CD4-positive, alpha-beta T cell treated with Interleukin-1 beta for 1 hour (primary cell): Measurements from ENCODE around the gene AHNAK.
"Not testable (repeated sequence)": the region's sequence is repeated elsewhere in the genome, so short reads cannot be mapped to it uniquely, and the experiment has no call there.

Experiments
- DNase-seq, 2 donors: peaks; one replicate each; pipeline ENCODE4 v3.0.0-alpha.2; 2020 to 2022

Gene AHNAK, protein sequence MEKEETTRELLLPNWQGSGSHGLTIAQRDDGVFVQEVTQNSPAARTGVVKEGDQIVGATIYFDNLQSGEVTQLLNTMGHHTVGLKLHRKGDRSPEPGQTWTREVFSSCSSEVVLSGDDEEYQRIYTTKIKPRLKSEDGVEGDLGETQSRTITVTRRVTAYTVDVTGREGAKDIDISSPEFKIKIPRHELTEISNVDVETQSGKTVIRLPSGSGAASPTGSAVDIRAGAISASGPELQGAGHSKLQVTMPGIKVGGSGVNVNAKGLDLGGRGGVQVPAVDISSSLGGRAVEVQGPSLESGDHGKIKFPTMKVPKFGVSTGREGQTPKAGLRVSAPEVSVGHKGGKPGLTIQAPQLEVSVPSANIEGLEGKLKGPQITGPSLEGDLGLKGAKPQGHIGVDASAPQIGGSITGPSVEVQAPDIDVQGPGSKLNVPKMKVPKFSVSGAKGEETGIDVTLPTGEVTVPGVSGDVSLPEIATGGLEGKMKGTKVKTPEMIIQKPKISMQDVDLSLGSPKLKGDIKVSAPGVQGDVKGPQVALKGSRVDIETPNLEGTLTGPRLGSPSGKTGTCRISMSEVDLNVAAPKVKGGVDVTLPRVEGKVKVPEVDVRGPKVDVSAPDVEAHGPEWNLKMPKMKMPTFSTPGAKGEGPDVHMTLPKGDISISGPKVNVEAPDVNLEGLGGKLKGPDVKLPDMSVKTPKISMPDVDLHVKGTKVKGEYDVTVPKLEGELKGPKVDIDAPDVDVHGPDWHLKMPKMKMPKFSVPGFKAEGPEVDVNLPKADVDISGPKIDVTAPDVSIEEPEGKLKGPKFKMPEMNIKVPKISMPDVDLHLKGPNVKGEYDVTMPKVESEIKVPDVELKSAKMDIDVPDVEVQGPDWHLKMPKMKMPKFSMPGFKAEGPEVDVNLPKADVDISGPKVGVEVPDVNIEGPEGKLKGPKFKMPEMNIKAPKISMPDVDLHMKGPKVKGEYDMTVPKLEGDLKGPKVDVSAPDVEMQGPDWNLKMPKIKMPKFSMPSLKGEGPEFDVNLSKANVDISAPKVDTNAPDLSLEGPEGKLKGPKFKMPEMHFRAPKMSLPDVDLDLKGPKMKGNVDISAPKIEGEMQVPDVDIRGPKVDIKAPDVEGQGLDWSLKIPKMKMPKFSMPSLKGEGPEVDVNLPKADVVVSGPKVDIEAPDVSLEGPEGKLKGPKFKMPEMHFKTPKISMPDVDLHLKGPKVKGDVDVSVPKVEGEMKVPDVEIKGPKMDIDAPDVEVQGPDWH (N-terminal part only)

DNA sequence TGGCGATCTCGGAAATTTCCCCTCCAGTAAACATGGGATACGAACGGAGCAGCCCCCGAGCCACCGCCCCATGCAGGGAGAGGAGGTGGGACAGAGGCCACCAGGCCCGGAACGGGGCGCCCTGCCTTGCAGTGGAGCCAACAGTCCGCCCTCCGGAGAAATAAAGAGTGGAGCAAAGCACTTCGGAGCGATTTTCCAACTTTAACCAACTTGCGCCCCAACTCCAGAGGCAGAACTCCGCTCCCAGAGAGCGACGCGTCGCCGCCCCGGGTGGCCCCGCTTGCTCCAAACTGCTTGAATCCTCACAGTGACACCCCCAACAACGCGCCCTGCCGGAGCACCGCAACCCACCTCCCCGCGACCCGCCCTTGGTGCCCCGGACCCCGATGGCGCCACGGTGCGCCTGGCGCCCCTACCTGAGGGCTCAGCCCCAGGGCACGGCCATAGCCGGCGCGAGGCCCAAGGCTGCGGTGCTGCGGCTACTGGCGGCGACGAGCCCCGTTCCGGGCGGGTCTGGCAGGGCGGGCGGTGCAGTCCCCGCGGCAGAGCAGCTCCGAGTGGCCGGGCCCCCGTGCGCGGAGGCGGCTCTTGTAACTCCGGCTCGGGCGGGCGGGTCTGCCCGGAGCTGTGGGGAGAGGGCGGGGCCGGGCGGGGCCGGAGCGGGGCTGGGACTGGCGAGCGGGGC is at the start of gene AHNAK:
Gene AHNAK, minus strand, starts transcription at position 563 of the 685 bp plus-strand sequence. CDS start 10,708 bp downstream, outside the sequence.
- peak; percentile 85 to 86 for DNase-seq

DNA sequence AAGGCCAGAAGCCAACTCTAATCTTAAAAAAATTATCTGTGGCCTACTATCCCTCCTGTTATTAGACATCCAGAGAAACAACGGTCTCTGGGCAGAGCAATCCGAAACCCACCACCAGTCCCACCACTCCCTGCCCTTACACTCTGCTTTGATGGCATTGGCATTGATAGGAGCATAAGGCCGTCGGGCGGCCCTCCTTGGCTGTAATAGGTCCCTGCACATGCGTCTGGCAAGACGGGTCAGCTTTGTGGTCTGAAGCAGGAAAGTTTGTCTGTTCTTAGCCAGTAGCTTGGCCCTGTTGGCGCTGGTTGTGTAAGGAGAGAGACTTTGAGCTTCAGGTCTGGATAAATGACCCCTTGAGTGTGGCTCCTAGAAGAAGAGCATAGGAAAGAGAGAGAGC is 48.5 kb upstream of the AHNAK start:
- DNase-seq: no peak

DNA sequence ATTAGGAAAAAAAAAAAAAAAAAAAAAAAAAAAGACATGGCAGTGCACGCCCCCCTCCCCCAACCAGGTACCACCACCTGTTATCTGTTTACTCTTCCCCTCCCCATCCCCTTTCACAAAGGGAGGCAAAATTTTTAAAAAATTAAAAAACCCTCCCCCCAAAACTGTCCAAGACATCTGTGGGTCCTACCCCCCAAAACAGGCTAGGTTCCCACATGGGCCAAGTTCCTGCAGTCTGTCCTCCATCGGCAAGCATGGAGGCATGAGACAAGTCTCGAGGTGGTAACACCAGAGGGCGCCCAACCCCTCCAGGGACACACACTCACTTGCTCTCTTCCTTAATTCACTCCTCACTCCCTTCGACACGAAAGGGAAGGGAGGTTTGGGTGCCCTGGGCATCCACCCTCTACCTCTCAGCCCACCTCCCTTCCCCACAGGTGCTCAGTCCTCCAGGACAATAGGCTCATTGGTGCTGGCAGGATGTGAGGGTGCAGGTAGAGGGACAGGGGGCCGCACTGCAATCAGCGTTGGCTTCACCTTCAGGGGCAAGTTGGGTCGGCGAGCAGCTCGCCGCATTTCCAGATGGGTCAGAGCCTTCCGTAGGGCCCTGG is 46.9 kb upstream of the AHNAK start:
- peak; percentile 82 to 84 for DNase-seq

DNA sequence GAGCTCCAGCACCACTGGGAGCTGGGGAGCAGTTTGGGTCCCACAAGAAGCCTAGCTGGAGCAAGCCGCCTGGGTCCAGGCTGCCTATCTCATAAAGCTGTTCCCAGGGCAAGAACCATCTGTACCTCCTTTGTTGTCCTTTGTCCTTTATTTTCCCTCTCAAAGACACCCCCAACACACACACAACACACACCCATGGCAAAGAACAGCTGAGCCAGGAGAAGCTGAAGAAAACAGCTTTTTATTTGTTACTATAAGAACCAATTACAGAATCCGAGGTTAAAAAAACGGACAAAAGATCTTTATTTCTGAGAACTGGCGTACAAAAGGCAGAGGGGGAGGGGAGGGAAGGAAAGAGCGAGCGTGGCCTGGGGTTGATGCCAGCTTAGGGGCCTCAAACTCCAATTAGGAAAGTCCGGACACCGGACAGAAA is 46.4 kb upstream of the AHNAK start:
- no peak for DNase-seq

DNA sequence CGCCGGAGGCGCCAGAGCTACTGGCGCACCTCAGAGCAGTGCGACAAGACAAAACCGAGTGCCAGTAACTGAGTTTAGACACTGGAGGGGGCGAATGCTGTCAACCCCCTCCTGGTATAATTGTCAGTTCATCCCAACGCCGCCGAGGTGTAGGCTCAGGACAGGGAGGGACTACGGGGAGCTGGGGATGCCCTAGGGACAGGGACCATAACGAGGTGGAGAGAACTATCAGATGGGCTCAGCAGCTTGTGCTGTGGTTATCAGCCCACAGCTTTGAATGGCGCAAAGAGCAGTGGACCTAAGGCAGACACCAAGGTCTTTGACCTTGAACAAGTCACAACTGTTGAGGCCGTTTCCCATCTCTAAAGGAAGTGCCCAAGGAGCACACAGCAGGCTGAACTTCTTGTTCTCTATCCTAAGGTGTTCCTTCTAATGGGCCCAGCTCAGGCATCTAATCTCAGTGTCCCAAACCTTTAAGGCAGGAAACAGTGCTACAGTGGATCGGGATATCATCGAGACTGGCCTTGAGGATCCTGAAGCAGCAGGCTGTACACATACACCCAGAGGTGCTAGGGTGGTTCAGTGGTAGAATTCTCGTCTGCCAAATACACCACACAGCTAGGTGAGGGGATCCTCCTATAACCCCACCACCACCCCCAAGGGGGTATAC is 45.7 kb upstream of the AHNAK start:
- DNase-seq: no peak

DNA sequence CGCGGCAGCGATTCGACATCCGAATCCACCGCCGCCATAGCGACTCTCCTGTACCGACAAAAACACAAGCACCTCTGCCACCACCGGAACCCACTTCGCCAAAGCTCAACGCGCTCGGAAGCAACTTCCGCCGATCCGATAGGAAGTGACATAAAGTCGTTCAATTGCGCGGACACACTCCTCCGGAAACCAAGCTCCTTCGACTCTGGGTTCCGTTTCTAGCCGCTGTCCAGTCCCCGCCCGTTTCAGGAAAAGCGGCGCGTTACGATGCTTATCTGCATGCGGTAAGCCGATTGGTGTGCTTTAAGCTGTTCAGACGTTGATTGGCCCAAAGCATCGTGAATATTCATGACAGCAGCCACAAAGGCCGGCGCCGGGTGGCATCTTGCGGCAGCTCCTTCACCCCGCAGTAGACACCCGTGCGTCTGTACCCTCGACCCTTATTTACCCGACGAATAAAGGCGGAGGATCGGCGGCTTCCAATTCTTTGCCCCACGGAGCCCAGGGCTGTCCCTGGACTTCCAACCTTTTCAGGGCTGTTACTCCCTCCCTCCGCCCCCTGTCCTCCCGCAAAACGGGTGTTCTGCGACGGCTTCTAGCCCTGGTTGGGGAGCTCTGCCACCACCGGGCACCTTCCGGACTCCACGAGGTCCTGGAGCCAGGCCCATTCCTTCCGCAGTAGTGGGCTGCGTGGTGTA is 45.0 kb upstream of the AHNAK start, which contains the start of gene TUT1:
Gene TUT1, minus strand, starts transcription at position 76 of the 698 bp plus-strand sequence. Its CDS starts 38 bp downstream, at position 38.
- DNase-seq: peak; percentile 97 to 99

DNA sequence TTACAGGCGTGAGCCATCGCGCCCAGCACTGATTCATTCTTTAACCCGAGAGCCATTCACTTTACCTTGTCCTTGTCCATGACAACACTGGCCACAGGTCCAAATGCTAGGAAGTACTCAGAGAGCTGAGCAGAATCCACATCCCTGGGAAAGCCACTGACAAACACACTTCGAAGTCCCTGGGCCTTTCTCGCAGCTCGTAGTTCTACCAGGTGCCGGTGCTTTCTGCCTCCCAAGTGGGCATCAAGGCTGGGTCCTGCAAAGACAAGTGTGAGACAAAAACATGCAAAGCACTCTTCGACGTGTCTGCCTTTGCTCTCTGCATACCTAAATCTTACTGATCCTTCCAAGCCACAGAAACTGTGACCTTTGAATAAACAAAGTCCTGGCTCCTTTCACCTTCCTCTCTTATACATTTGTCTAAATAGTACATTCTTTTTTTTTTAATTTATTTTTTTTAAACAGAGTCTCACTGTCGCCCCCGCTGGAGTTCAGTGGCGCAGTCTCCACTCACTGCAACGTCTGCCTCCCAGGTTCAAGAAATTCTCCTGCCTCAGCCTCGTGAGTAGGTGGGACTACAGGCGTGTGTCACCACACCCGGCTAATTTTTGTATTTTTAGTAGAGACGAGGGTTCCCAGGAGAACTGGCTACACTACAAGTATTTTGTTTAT is 42.5 kb upstream of the AHNAK start:
- DNase-seq: peak in 1 of 2 donors; percentile 22

DNA sequence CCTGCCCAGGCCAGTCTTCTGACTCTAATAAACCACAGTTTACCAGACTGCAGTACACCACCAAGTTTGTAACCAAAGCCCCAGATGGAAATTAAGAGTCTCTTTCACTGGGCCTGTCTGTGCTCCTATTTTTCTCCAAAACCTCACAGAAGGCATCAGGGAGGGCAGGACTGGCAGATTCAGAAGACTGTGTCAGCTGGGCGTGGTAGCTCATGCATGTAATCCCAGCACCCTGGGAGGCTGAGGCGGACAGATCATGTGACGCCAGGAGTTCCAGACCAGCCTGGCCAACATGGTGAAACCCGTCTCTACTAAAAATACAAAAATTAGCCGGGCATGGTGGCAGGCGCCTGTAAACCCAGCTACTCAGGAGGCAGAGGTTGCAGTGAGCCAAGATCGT is 38.8 kb upstream of the AHNAK start:
- not testable (repeated sequence) for DNase-seq

DNA sequence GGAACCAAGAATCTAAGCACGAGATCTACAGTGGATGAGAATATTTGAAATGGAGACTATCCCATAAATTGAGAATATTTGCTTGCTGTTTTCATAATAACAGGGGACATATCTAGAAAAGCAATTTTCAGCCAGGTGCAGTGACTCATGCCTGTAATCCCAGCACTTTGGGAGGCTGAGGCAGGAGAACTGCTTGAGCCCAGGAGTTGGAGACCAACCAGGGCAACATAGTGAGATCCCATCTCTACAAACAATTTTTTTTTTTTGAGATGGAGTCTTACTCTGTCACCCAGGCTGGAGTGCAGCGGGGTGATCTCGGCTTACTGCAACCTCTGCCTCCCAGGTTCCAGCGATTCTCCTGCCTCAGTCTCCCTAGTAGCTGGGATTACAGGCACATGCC is 35.1 kb upstream of the AHNAK start:
- DNase-seq: not testable (repeated sequence)

DNA sequence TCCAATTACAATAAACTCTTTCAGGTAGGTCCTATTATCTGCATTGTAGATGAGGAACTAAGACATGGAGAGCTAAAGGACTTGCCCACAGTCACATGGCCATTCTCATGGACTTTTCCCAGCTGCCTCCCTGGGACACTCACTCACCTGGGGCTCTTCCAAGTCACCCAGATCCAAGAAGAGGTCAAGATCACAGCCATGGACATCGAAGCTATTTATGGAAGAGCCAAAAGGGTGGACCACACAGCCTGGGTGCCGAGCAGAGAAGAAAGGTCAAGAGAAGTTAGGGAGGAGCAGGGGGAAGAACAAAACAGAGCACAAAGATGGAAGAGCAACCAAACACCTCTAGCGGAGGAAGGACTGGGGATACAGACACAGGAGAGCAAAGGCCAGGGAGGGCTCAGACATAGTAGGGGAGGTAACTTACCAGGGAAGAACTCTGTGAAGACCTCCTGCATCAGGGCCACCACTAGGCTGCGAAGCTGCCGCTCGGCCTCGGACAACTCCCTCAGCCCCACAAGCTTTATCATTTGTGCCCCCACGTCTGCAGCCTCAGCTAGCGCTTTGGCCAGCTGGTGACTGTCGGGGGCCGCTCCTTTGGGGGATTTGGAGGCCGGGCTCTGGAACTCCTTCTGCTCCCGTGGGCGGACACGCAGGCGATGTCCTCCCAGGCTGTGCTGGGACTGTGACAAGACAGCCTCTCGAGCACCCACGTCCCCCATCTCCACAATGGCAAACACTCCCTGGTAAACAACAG is 34.5 kb upstream of the AHNAK start:
- DNase-seq: no peak

DNA sequence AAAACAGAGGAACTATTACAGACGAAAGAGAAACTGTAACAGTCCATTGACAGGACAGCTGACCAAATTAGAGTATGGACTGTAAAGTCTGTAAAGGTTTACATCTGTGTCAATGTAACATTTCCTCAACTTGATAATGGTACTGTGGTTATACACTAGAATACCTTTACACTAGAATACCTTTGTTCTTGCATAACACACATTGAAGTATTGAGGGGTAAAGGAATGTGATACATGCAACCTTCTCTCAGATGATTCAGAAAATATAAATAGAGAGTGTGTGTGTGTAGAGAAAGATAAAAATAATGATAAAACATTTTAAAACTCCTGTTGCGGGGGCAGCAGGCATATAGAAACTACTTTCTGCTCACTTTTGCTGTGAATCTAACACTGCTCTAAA is 32.6 kb upstream of the AHNAK start:
- no peak for DNase-seq

DNA sequence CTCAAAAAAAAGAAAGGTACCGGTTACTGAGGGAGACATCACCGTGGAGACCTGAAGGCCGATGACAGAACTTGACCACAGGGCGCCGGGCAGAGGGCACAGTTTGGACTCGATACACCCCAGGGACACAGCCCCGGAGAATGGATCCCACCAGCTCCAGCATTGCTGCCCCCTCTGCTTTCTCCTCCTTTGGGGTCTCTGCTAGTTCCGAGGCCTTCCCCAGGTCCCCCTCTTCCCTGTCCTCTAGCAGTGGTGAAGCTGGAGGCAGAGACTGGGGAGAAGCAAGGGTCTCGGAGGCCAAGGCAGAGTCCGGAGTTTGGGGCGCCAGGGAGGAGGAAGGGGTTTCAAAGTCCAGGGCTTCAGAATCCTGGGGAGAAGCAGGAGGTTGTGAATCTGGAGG is 31.9 kb upstream of the AHNAK start:
- DNase-seq: no peak

DNA sequence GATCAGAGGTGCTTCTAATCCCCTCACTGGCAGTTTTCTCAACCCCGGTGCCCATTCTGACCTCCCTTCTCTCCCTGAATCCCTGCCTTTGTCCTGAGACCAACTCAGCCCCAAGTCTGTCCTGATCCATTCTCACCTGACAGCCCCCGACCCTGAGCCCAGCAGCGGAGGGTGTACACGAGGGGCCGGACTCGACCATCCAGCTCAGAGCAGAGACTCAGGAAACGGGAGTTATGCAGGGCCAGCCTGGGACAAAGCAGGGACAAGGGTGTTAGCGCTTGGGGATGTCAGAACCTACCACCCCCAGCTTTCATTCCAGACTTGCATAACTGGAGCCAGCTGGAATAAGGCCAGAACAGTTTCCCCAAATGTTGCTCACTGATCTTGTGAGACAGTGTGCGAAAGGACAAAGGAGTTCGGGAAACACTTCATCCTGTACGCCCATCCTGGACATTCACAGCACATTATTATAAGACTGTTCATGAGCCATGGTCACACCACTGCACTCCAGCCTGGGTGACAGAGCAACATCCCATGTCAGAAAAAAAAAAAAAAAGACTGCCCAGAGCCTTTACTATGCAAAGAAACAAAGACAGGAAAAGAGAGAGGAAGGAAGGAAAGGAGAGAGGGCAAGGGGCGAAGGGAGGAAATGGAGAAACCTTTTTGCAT is 30.6 kb upstream of the AHNAK start:
- DNase-seq: no peak

DNA sequence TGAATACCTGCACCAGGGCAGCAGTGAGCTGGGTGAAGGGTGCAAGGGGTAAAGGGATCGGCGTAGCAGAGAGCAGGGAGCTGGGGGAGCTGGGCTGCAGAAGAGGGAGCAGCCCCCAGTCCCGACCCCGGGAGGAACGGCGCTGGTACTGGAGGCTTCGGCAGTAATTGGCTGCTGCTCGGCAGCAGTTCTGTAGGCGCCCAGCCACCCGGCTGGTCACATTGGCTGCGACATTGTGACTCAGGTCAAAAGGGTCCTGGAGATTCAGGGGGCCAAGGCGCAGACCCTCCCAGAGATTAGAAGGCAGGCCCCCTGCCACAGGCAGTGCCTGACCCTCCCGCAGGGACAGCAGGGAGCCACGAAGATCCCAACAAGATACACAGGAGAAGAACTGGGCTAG is 29.2 kb upstream of the AHNAK start:
- DNase-seq: no peak

DNA sequence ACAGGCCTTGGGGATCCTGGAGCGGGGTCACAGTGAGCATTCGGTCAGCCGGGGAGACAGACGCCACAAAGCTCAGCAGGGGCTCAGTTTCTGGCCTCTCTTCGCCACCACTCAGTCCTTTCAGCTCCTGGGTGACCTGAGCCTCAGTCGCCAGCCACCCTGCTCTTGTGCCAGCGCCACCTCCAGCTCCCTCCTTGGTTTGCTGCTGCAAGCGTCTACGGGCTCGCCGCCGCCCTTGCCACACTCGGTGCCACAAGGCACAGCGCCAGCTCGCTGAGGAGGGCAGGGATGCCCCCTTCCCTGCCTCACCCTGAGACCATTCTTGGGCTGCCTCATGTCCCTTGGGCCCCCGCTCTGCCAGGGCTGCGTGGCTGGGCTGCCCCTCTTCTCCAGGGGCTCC is 28.6 kb upstream of the AHNAK start:
- no peak for DNase-seq

DNA sequence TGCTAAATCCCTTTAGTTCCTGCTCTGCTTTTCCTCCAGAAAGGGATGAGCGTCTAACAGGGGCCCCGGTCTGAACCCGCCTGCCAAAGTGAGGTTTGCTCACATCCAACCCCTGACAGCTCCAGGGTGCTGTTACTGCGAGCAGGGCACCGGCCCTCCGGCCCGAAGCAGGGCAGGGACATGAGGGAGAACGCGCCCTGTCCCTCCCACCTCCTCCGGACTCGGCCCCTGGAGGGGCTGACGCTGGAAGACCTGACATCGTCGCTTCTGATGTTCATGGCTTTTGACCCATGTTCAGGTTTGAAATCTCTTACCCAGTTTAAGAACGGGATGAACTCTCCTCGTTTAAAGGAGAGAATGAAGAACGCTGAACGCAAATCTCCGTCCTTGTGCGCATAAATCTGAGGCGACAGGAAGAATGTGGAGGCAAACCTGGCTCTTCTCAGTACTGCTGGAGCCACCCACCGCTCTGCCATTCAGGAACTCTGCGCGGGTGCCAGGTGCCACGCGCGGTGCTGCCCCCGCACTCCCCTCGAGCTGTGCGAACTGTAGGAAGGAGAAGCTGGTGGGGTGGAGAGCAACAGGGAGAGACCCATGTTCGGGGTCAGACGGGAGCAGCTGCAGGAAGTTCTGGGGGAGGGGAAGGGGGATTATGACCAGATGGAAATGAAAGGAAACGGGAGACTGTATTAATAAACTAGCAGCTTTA is 27.9 kb upstream of the AHNAK start:
- no peak for DNase-seq

DNA sequence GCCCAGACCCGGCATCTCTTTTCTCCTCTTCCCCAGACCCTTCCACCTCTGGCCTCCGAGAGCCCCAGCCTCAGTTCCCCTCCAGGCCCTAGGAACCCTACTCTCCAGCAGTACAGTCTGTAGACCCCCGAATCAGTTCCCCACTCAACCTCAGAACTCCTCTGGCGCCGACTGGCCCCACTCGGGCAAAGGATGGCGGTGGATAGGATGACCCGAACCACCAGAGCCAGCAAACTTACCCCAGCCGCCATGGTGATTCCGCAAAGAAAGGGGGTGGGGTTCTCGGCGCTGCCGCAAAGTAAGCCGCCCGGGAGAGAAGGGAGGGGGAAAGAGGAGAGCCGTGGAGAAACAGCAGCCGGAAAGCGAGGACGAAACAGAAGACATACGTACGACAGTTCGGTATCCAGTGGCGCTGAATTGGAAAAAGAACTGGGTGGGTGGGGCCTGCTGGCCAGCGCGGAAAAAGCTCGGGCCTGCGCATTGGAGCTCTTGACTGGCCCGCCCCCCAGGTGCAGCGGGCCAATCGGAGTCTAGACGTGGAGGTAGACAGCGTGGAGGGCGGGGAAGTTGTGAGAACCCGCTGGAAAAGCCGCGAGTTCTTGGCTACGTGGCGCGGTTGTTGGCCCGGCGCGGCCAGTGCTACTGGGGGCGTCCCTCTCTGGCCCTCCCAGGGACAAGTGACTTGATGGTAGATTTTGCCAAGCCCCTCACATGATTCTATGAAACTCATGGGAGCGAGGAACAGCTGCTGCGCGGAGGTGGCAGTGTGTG is 27.2 kb upstream of the AHNAK start, which contains the start of gene EEF1G:
Gene EEF1G, minus strand, starts transcription at position 300 of the 771 bp plus-strand sequence. Its CDS starts 49 bp downstream, at position 251.
- peak; percentile 99 for DNase-seq
